OCI-LY1 (cell line): ENCODE results near the gene TNFRSF14.
"Not testable (repeated sequence)": the region's sequence is repeated elsewhere in the genome, so short reads cannot be mapped to it uniquely, and the experiment has no call there.

ENCODE experiments used
- H2AFZ ChIP-seq: fragments of 200-600 bp; sonication (generic), shearing (Covaris generic); 2 replicates; pipeline ENCODE4 v1.6.0; 2014; ENCODE audit warnings: antibody characterized with exemption, mild to moderate bottlenecking, low read length
- H3F3A ChIP-seq: fragments of 200-600 bp; sonication (generic), shearing (Covaris generic); 2 replicates; pipeline ENCODE4 v1.6.0; 2014; ENCODE audit warnings: mild to moderate bottlenecking, antibody characterized with exemption, low read length, moderate library complexity; ENCODE audit not compliant: insufficient read depth
- H3K27ac ChIP-seq: fragments of 200-600 bp; sonication (generic); 2 replicates; pipeline ENCODE4 v1.5.1; 2014; ENCODE audit warnings: low read length, mixed run types, mild to moderate bottlenecking, low read depth; ENCODE audit not compliant: poor library complexity, severe bottlenecking
- H3K27me3 ChIP-seq: fragments of 200-600 bp; sonication (generic); 2 replicates; pipeline ENCODE4 v1.6.0; 2014; ENCODE audit warnings: antibody characterized with exemption, mild to moderate bottlenecking, low read length, moderate library complexity; ENCODE audit not compliant: insufficient read depth
- H3K36me3 ChIP-seq: fragments of 200-600 bp; sonication (generic); 2 replicates; pipeline ENCODE4 v1.6.1; 2014; ENCODE audit warnings: mild to moderate bottlenecking, antibody characterized with exemption, low read length, moderate library complexity, mixed read lengths; ENCODE audit not compliant: insufficient read depth
- H3K4me1 ChIP-seq: fragments of 200-600 bp; sonication (generic); 2 replicates; pipeline ENCODE4 v1.5.1; 2014; ENCODE audit warnings: mild to moderate bottlenecking, low read length, moderate library complexity; ENCODE audit not compliant: insufficient read depth, severe bottlenecking
- H3K4me2 ChIP-seq: fragments of 200-600 bp; sonication (generic), shearing (Covaris generic); 2 replicates; pipeline ENCODE4 v1.6.1; 2014; ENCODE audit warnings: low read length
- H3K4me3 ChIP-seq: fragments of 200-600 bp; sonication (generic); 2 replicates; pipeline ENCODE4 v1.5.1; 2014; ENCODE audit warnings: low read length, low read depth, mild to moderate bottlenecking, mixed read lengths; ENCODE audit not compliant: poor library complexity, severe bottlenecking
- H3K79me2 ChIP-seq: fragments of 200-600 bp; shearing (Covaris generic); 2 replicates; pipeline ENCODE4 v1.6.1; 2016; ENCODE audit warnings: mixed run types, low read length, mixed read lengths; ENCODE audit not compliant: insufficient read depth
- H3K9ac ChIP-seq: fragments of 200-600 bp; sonication (generic), shearing (Covaris generic); 2 replicates; pipeline ENCODE4 v1.6.1; 2014; ENCODE audit warnings: mild to moderate bottlenecking, low read length, mixed read lengths
- H3K9me2 ChIP-seq: fragments of 200-600 bp; sonication (generic), shearing (Covaris generic); 2 replicates; pipeline ENCODE4 v1.6.1; 2014; ENCODE audit warnings: low read depth, mild to moderate bottlenecking, low read length, mixed read lengths
- H3K9me3 ChIP-seq: fragments of 200-600 bp; shearing (Covaris generic); 2 replicates; pipeline ENCODE4 v1.6.1; 2014; ENCODE audit warnings: low read length, mixed read lengths
- H4K20me1 ChIP-seq: fragments of 200-600 bp; sonication (generic), shearing (Covaris generic); 2 replicates; pipeline ENCODE4 v1.6.0; 2016; ENCODE audit warnings: mild to moderate bottlenecking, low read length; ENCODE audit not compliant: insufficient read depth
- EZH2 ChIP-seq: fragments of 200-600 bp; sonication (generic), shearing (Covaris generic); IDR thresholded peaks from 2 replicates; pipeline ENCODE4 v1.8.0; 2017; ENCODE audit warnings: borderline replicate concordance, mixed run types, mild to moderate bottlenecking, antibody characterized with exemption, low read length, moderate library complexity, mixed read lengths
- TF ChIP-seq, protein P1 (sequence below): fragments of 200-600 bp; sonication (generic), shearing (Covaris generic); IDR thresholded peaks from 2 replicates; pipeline ENCODE4 v1.5.1; 2017; ENCODE audit warnings: mild to moderate bottlenecking, antibody characterized with exemption, low read length, moderate library complexity, mixed read lengths

Gene TNFRSF14

DNA sequence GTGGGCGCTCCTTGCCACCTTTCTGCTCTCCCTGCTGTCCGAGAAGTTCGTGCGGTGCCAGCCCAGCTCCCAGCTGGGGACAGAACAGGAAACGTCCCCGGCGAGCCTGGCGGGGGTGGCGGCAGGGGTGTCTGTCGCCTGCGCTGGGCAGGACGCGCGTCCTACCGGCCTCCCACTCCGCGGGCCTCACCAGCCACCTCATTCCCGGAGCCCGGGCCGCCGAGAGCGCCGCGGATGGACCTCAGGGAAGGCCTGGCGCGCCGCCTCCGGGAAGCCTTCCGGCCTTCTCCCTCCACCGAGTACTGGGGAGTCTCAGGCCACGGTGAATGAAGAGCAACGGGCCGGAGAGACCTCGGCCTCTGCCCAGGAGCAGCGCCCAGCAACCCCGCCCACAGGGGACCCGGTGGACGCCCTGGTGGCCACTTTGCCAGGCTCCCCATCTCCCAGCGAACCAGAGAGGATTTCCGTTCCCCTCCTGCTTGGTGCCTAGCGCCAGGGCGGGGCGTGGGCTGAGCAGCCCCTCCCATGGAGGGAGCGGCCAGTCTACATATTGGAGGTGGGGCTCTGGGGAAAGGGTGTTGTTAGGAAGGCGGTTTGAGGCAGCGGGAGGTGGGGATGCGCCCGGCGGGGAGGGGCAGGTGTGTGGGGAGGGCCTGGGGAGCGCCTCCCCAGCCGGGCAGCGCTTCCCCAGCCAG, 9.5 kb upstream of the TNFRSF14 start:
- no peak for TF ChIP-seq EZH2
- TF ChIP-seq, protein P1, sequence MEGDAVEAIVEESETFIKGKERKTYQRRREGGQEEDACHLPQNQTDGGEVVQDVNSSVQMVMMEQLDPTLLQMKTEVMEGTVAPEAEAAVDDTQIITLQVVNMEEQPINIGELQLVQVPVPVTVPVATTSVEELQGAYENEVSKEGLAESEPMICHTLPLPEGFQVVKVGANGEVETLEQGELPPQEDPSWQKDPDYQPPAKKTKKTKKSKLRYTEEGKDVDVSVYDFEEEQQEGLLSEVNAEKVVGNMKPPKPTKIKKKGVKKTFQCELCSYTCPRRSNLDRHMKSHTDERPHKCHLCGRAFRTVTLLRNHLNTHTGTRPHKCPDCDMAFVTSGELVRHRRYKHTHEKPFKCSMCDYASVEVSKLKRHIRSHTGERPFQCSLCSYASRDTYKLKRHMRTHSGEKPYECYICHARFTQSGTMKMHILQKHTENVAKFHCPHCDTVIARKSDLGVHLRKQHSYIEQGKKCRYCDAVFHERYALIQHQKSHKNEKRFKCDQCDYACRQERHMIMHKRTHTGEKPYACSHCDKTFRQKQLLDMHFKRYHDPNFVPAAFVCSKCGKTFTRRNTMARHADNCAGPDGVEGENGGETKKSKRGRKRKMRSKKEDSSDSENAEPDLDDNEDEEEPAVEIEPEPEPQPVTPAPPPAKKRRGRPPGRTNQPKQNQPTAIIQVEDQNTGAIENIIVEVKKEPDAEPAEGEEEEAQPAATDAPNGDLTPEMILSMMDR: no peak
- Histone ChIP-seq H3F3A (no peaks in the 10 kb centered on the region), H2AFZ (no peak overlapping the region)

DNA sequence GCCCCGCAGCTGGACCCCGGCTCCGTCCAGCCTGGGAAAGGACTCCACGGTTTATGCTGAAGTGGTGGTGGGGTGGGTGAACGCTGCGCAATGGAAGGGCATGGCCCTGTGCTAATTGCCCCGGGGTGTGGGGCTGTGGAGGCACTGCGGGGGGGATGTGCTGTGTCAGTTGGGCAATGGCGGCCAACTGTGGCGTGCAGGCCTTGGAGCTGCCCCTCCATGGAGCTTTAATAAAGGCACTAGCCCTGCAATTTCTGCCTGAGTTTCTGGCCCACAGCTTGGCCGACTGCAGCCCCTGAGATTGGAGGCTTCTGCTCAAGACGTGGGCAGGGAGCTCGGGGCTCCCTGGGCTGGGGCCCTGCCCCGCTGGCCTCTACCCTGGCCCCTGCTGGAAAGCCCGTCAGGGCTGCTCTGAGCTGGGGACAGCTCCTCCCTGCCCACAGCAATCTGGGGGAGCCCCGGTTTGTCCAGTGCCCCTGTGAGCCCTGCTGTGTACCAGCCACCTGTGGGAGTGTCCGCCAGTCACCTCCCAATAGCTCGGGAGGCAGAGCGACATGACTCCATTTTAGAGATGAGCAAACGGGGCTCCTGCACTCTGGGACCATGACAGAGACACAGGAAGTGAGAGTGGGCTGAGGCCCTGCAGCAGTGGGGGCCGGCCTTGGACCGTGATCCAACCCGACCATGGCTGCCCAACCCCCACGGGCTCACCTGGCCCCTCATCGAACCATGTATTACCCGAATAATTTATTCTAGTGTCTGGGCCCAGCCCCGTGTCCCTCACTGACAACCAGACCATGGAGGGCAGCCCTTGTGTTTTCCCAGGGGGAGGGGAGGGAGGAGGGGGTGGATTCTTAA, 8.7 kb upstream of the TNFRSF14 start:
- TF ChIP-seq, protein P1: no peak
- no peak for TF ChIP-seq EZH2
- no peaks in the 10 kb centered on the region for H3K36me3 ChIP-seq
- H3K27ac ChIP-seq: peak overlapping the region; percentile 89
- H3K27me3 ChIP-seq: no peaks in the 10 kb centered on the region
- no peaks in the 10 kb centered on the region for H3K9me2 ChIP-seq
- no peaks in the 10 kb centered on the region for H3K79me2 ChIP-seq
- peak overlapping the region; percentile 60 for H3K9ac ChIP-seq
- peak overlapping the region; percentile 77 for H3K4me2 ChIP-seq
- no peaks in the 10 kb centered on the region for H3F3A ChIP-seq
- H3K9me3 ChIP-seq: no peaks in the 10 kb centered on the region
- peaks cover 34% of the 10 kb centered on the region for H3K4me1 ChIP-seq
- no peaks in the 10 kb centered on the region for H4K20me1 ChIP-seq
- no peak overlapping the region for H2AFZ ChIP-seq
- H3K4me3 ChIP-seq: peak overlapping the region; percentile 67

More for the DNA sequence above, 9.5 kb upstream of the TNFRSF14 start:
- Histone ChIP-seq H4K20me1 (no peaks in the 10 kb centered on the region), H3K79me2 (no peaks in the 10 kb centered on the region), H3K9ac (peak overlapping the region; percentile 60), H3K9me2 (no peaks in the 10 kb centered on the region), H3K4me1 (peaks cover 34% of the 10 kb centered on the region), H3K4me3 (peak overlapping the region; percentile 67), H3K9me3 (no peaks in the 10 kb centered on the region), H3K27ac (peak overlapping the region; percentile 89), H3K4me2 (peak overlapping the region; percentile 77), H3K36me3 (no peaks in the 10 kb centered on the region), H3K27me3 (no peaks in the 10 kb centered on the region)

DNA sequence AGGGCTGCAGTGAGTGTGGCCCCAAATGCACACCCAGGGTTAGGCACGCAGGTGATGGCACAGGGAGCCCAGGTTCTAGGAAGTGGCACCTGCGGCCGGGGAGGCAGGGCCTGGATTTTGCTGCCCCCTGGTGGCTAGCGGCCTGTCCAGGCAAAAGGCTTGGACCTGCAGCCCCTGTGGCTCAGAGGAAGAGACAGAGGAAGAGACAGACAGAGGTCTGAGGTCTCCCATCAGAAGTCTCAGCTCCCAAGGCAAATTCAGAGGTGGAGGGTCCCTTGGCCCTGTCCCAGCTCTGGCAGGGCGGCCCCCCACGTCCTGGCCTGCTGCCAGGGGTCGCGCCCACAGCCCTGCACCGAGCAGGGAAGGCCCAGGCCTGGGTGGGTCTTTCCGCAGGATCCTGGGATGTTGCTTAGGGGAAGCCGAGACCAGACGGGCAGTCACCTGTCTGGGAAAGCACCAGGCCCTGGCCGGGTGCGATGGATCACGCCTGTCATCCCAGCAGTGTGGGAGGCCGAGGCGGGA, 8.0 kb upstream of the TNFRSF14 start:
- peak overlapping the region; percentile 77 for H3K4me2 ChIP-seq
- H3K4me3 ChIP-seq: peak overlapping the region; percentile 67
- peak overlapping the region; percentile 89 for H3K27ac ChIP-seq

DNA sequence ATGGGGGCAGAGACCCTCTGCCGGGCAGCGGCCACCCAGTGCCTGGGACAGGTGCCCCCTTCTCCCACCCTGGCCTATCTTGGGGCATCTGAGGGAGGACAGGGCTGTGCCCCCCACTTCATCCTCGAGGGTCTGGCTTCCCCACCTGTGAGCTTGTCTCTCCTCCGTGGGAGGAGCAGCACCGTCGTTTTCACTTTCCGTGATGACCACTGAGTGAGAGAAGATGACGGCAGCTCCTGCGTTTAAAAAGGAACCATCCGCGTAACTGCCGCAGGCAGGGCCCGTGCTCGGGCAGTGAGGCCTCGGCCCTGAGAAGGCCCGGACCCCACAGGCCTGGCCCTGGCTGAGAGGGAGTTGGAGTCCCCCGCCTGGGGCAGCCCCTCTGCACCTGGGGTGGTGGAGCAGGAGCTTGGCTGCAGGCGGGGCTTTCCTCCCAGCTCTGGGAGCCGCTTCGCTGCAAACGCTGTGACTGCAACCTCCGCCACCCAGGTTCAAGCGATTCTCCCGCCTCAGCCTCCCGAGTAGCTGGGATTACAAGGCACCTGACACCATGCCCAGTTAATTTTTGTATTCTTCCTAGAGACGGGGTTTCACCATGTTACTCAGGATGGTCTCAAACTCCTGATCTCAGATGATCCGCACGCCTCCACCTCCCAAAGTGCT, 6.7 kb upstream of the TNFRSF14 start:
- H4K20me1 ChIP-seq, H3K9me2 ChIP-seq, H3K79me2 ChIP-seq, H3K36me3 ChIP-seq, H3F3A ChIP-seq, H3K9me3 ChIP-seq, H2AFZ ChIP-seq, H3K27me3 ChIP-seq: not testable (repeated sequence)
- H3K9ac ChIP-seq: peak overlapping the region; percentile 60; the same call in 1 of the 2 replicates
- H3K4me3 ChIP-seq: peak overlapping the region; percentile 67
- H3K4me2 ChIP-seq: peak overlapping the region; percentile 77; the same call in 1 of the 2 replicates
- peaks cover 34% of the 10 kb centered on the region for H3K4me1 ChIP-seq
- peak overlapping the region; percentile 89 for H3K27ac ChIP-seq

More for the DNA sequence above, 8.0 kb upstream of the TNFRSF14 start:
- Histone ChIP-seq H3K36me3 (no peaks in the 10 kb centered on the region), H2AFZ (no peak overlapping the region), H3K27me3 (no peaks in the 10 kb centered on the region), H3K4me1 (peaks cover 34% of the 10 kb centered on the region), H3K9me3 (no peaks in the 10 kb centered on the region), H4K20me1 (no peaks in the 10 kb centered on the region), H3F3A (no peaks in the 10 kb centered on the region), H3K9me2 (no peaks in the 10 kb centered on the region), H3K79me2 (no peaks in the 10 kb centered on the region), H3K9ac (peak overlapping the region; percentile 60)
- TF ChIP-seq EZH2: no peak
- TF ChIP-seq, protein P1: peak; percentile 90
